GM12801 (cell line): ENCODE measurements around the gene CCDC187.

Source experiments
- CTCF ChIP-seq: IDR thresholded peaks from one replicate; pipeline ENCODE4 v1.5.1; 2011; ENCODE audit warnings: control low read depth; ENCODE audit not compliant: insufficient read length; ENCODE audit errors: extremely low read depth

The CCDC187 gene

GRCh38 chr9:136300016-136300545, 3.8 kb downstream of the CCDC187 start:
- no peak for TF ChIP-seq CTCF

DNA sequence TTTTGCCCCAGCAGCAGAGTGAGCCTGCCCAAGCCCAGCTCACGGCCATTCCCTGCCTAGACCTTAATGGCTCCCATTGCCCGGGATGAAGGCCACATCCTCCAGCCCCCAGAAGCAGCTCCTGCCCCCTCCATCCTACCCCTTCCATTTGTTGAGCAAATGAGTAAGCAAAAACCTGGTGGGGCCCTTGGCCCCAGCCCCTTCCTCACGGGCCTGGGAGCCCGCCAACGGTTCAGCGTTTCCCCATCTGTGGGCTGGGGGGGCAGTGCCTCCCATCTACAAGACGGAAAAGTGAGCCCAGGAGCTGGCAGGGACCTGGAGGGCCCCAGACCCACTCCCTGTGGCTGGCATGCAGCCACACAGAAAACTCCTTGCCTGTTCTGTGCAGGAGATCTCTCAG, 4.4 kb downstream of the CCDC187 start:
- TF ChIP-seq CTCF: no peak

GRCh38 chr9:136299116-136299515, 4.8 kb downstream of the CCDC187 start:
- no peak for TF ChIP-seq CTCF

DNA sequence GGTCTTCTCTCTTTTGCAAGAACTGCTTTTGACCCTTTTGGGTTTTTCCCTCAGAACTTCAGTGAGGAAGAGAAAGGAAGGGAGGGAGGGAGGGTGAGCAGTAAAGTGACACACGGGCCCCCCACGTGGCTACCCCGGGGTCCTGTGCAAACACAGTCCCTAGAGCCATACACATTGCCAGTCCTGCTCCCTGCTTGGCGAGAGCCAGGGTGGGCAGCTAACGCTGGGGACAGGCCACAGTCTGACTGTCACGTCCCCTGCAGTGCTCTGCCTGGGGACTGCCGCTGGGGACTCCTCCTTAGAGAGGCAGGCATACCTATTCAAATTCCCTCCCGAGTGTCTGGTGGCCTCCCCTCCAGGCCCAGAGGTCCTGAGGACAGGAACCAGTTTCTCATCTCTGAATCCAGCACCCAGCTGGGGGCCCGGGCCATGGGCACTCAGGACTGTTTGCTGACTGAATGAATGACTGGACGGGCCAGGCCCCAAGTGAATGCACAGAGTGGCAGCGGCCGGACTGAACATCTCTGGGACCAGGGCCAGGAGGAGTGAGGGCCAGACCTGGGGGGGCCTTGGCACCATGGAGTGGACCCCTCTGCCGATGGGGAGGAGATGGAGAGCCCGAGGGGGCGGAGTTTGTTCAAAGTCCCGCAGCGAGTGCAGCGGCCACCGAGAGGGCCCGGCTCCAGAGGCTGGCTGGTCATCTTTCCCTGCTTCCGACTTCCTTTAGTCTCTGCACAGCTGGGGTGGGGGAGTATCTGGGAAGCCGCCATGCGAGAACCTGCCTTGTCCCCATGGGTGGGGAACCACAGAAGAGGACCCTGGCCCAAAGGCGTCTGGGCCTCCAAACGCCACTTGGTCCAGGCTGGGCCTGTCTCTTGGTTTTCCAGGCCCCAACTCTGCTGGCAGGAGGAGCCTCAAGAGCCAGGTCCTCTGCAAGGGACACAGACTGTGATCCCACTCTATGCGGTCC, 5.8 kb downstream of the CCDC187 start:
- TF ChIP-seq CTCF: no peak

DNA sequence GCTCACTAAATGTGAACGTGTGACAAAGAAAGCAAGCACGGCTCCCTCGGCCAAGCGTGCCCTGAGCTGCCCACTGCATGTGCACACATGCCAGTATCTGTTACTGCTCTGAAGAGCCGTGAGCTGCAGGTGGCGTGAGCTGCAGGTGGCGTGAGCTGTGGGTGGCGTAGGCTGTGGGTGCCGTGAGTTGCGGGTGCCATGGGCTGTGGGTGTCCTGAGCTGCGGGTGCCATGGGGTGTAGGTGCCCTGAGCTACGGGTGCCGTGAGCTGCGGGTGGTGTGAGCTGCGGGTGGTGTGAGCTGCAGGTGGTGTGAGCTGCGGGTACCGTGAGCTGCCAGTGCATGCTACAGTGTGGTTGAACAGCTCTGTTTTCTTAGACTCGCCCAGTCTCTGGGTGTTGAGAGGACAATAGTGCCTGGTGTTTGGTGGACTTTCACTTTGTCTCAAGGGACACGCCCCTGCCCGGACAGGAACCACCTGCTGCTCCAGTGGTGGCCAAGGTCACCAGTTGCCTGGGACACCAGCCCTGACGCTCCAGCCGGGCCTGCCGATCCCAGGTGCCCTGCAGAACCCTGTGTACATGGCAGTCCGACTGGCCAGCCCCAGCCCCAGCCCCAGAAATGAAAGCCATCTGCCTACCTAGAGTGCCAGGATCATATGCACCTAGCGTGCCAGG, 6.7 kb downstream of the CCDC187 start:
- TF ChIP-seq CTCF: no peak

DNA sequence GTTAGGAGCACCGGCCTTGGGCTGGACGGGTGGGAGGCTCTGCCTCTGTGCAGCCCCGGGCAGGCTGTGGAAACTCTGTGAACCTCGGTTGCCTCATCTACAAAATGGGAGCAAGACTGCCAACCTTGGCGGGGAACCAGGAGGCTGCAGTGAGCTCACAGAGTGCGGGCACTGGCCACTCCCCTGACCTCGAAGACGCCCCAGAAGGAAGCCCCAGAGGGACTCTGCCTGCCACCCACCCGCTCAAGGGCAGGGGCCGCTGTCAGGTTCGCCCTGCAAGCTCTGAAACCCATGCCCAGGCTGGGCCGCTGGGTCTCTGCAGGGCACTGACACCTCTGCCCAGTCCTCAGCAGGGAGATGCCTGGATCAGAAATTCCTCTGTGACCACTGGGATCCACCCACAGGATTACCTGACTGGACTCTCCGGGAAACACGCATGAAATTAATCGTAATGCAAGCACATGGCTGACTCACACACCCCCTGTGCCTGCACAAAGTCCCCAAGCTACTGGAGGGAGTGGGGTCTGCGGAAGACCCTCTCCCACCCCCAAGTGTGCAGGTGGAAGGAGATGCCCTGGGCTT, 7.4 kb downstream of the CCDC187 start:
- TF ChIP-seq CTCF: no peak
